Stimulated activated effector memory CD8-positive, alpha-beta T cell treated with anti-CD3 and anti-CD28 coated beads, Interleukin-12 subunit alpha, Interleukin-12 subunit beta, amount 100 ng/mL, for 72 hours (primary cell): Measurements from ENCODE around the gene DGKQ.

Source experiments
- ATAC-seq: fragments of 150-1000 bp; cut with Tn5 transposase; 2 replicates; pipeline ENCODE4 v1.10.0; 2021
- DNase-seq, 2 donors: peaks; one replicate each; pipeline ENCODE4 v3.0.0; 2021 to 2022; ENCODE audit warnings: low spot score in 2 of 2
- H3K27ac Mint-ChIP-seq: one replicate; pipeline ENCODE4 v1.8.0; 2022; ENCODE audit warnings: mild to moderate bottlenecking, mixed read lengths
- H3K36me3 Mint-ChIP-seq: one replicate; pipeline ENCODE4 v1.8.0; 2022; ENCODE audit warnings: mild to moderate bottlenecking, mixed read lengths
- H3K4me1 Mint-ChIP-seq: one replicate; pipeline ENCODE4 v1.8.0; 2022; ENCODE audit warnings: mixed read lengths
- H3K4me3 Mint-ChIP-seq: one replicate; pipeline ENCODE4 v1.8.0; 2022; ENCODE audit warnings: mild to moderate bottlenecking, mixed read lengths
- H3K9me3 Mint-ChIP-seq: one replicate; pipeline ENCODE4 v1.8.0; 2022; ENCODE audit warnings: mixed read lengths

Gene DGKQ

GRCh38 chr4:991451-992296 is 18.3 kb upstream of the DGKQ start:
- no peak overlapping the region for H3K27ac Mint-ChIP-seq
- no peak overlapping the region for H3K4me3 Mint-ChIP-seq
- H3K9me3 Mint-ChIP-seq: no peaks in the 10 kb centered on the region
- ATAC-seq (no peak), DNase-seq (no peak)
- no peaks in the 10 kb centered on the region for H3K36me3 Mint-ChIP-seq
- peaks cover 10% of the 10 kb centered on the region for H3K4me1 Mint-ChIP-seq

GRCh38 chr4:990746-991367 is 17.5 kb upstream of the DGKQ start:
- no peak for ATAC-seq
- no peak overlapping the region for H3K27ac Mint-ChIP-seq

GRCh38 chr4:989722-990471 is 16.5 kb upstream of the DGKQ start:
- Mint-ChIP-seq H3K9me3 (no peaks in the 10 kb centered on the region), H3K4me3 (no peak overlapping the region), H3K4me1 (peaks cover 20% of the 10 kb centered on the region), H3K27ac (no peak overlapping the region), H3K36me3 (no peaks in the 10 kb centered on the region)
- ATAC-seq (no peak), DNase-seq (no peak)

More at GRCh38 chr4:990746-991367, 17.5 kb upstream of the DGKQ start:
- no peak for DNase-seq
- H3K9me3 Mint-ChIP-seq: no peaks in the 10 kb centered on the region
- H3K4me3 Mint-ChIP-seq: no peak overlapping the region
- H3K4me1 Mint-ChIP-seq: peaks cover 18% of the 10 kb centered on the region
- no peaks in the 10 kb centered on the region for H3K36me3 Mint-ChIP-seq

- ATAC-seq: no peak
- Mint-ChIP-seq H3K27ac (no peak overlapping the region), H3K36me3 (no peaks in the 10 kb centered on the region)
Measured at GRCh38 chr4:988726-989721, 15.7 kb upstream of the DGKQ start.

GRCh38 chr4:987624-988513 is 14.5 kb upstream of the DGKQ start:
- no peak for DNase-seq
- Mint-ChIP-seq H3K36me3 (no peaks in the 10 kb centered on the region), H3K27ac (no peak overlapping the region), H3K9me3 (no peaks in the 10 kb centered on the region), H3K4me1 (peaks cover 20% of the 10 kb centered on the region), H3K4me3 (peak overlapping the region; percentile 79)
- no peak for ATAC-seq

More at GRCh38 chr4:988726-989721, 15.7 kb upstream of the DGKQ start:
- Mint-ChIP-seq H3K4me1 (peaks cover 20% of the 10 kb centered on the region), H3K9me3 (no peaks in the 10 kb centered on the region), H3K4me3 (no peak overlapping the region)
- DNase-seq: no peak

GRCh38 chr4:986879-987623 is 13.7 kb upstream of the DGKQ start, which contains the start of gene IDUA:
TSS of gene IDUA (plus strand) at chr4:987044. CDS start at chr4:987085, 41 bp downstream.
- no peaks in the 10 kb centered on the region for H3K9me3 Mint-ChIP-seq
- DNase-seq: peak; percentile 78 to 91
- H3K4me3 Mint-ChIP-seq: peak within 1 kb of the TSS; percentile 79
- no peaks in the 10 kb centered on the region for H3K36me3 Mint-ChIP-seq
- peak within 1 kb of the TSS; percentile 84 for H3K27ac Mint-ChIP-seq
- H3K4me1 Mint-ChIP-seq: peaks cover 20% of the 10 kb centered on the region
- peak; percentile 87 for ATAC-seq

- no peaks in the 10 kb centered on the region for H3K9me3 Mint-ChIP-seq
- no peaks in the 10 kb centered on the region for H3K36me3 Mint-ChIP-seq
- H3K27ac Mint-ChIP-seq: peak overlapping the region; percentile 84
- ATAC-seq (peak; percentile 42), DNase-seq (no peak)
- peak overlapping the region; percentile 79 for H3K4me3 Mint-ChIP-seq
- peaks cover 20% of the 10 kb centered on the region for H3K4me1 Mint-ChIP-seq
Measured at GRCh38 chr4:986428-986878, 13.1 kb upstream of the DGKQ start.

- Mint-ChIP-seq H3K4me3 (peak overlapping the region; percentile 79), H3K27ac (no peak overlapping the region), H3K36me3 (no peaks in the 10 kb centered on the region), H3K9me3 (no peaks in the 10 kb centered on the region), H3K4me1 (peaks cover 20% of the 10 kb centered on the region)
- DNase-seq (peak; percentile 48 to 74), ATAC-seq (peak; percentile 56)
Measured at GRCh38 chr4:985123-985830, 11.9 kb upstream of the DGKQ start.

- ATAC-seq: no peak
- Mint-ChIP-seq H3K27ac (no peak overlapping the region), H3K4me1 (peaks cover 20% of the 10 kb centered on the region), H3K4me3 (peak overlapping the region; percentile 79), H3K36me3 (no peaks in the 10 kb centered on the region), H3K9me3 (no peaks in the 10 kb centered on the region)
- DNase-seq: no peak
Measured at GRCh38 chr4:984336-985054, 11.1 kb upstream of the DGKQ start.

GRCh38 chr4:982814-983213 is 9.4 kb upstream of the DGKQ start:
- no peak overlapping the region for H3K27ac Mint-ChIP-seq
- no peak for ATAC-seq
- H3K4me1 Mint-ChIP-seq: peaks cover 14% of the 10 kb centered on the region
- DNase-seq: no peak
- no peak overlapping the region for H3K4me3 Mint-ChIP-seq
- no peaks in the 10 kb centered on the region for H3K9me3 Mint-ChIP-seq
- no peaks in the 10 kb centered on the region for H3K36me3 Mint-ChIP-seq

- no peak for DNase-seq
- Mint-ChIP-seq H3K27ac (no peak overlapping the region), H3K9me3 (no peaks in the 10 kb centered on the region), H3K4me1 (peaks cover 10% of the 10 kb centered on the region), H3K4me3 (no peak overlapping the region), H3K36me3 (no peaks in the 10 kb centered on the region)
- no peak for ATAC-seq
Measured at GRCh38 chr4:982291-982690, 8.9 kb upstream of the DGKQ start.

- Mint-ChIP-seq H3K27ac (no peak overlapping the region), H3K4me1 (no peaks in the 10 kb centered on the region), H3K9me3 (no peaks in the 10 kb centered on the region), H3K4me3 (no peak overlapping the region), H3K36me3 (no peaks in the 10 kb centered on the region)
- ATAC-seq: no peak
- no peak for DNase-seq
Measured at GRCh38 chr4:978957-979701, 5.8 kb upstream of the DGKQ start.
